ENCODE measurements around the gene RPRD1A. TPM values are rescaled to one million over a fixed set of nuclear protein-coding genes. Genes with fewer than 3 reads are reported as not detected.

The RPRD1A gene
- total and polyA plus RNA-seq, 9 of the 15 experiments (the other 6 are each of a cell fraction or from before 2014, with no cell fraction given) = 30.2 to 142 (median 66.0) TPM

DNA sequence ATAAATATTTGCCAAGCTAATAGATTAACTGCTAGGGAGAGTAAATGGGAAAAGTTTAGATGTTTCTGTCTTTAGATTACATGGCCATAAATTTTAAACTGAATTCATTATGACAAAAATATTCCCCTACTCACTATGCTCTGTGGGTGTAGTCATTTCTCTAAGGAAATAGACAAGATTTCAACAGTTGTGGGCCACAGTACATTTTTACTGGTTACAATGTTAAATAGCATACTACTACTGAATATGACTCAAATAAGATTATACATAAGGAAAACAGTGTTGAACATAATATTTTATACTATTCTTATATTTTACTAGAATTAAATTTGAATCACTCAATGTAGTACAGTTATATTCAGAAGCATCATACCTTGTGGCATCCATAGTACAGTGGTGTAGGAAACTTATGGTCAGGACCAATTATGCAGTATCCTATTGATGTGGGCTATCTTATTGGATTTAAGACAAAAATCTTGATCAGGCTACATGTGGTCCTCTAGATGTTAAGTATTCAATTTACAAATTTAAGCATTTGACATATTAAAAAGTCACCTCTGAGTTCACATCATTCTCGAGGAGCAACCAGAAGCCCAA lies 33.0 kb downstream of the RPRD1A start (continued):
- TF ChIP-seq ETV5 (CRISPR knock-in tag; IDR thresholded peaks at IDR 0.05; ENCODE audit: low read depth) = no peak
- TF ChIP-seq, protein P1, sequence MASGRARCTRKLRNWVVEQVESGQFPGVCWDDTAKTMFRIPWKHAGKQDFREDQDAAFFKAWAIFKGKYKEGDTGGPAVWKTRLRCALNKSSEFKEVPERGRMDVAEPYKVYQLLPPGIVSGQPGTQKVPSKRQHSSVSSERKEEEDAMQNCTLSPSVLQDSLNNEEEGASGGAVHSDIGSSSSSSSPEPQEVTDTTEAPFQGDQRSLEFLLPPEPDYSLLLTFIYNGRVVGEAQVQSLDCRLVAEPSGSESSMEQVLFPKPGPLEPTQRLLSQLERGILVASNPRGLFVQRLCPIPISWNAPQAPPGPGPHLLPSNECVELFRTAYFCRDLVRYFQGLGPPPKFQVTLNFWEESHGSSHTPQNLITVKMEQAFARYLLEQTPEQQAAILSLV (tag; IDR thresholded peaks at IDR 0.05) = no peak
- no peak for TF ChIP-seq ZBTB8A (IDR thresholded peaks at IDR 0.05; ENCODE audit: partially characterized antibody)
- no peak for TF ChIP-seq SETDB1 (IDR thresholded peaks at IDR 0.05; ENCODE audit: low read length)
- TF ChIP-seq NCOA4 (IDR thresholded peaks at IDR 0.05; ENCODE audit: partially characterized antibody) = no peak
- no peak for TF ChIP-seq MCM2 (IDR thresholded peaks at IDR 0.05; ENCODE audit: low read depth)
- no peak for TF ChIP-seq TRIM24 (IDR thresholded peaks at IDR 0.05)
- TF ChIP-seq ZNF134 (CRISPR knock-in tag; conservative IDR thresholded peaks at IDR 0.05) = no peak
- TF ChIP-seq CBFA2T3 (IDR thresholded peaks at IDR 0.05) = no peak

DNA sequence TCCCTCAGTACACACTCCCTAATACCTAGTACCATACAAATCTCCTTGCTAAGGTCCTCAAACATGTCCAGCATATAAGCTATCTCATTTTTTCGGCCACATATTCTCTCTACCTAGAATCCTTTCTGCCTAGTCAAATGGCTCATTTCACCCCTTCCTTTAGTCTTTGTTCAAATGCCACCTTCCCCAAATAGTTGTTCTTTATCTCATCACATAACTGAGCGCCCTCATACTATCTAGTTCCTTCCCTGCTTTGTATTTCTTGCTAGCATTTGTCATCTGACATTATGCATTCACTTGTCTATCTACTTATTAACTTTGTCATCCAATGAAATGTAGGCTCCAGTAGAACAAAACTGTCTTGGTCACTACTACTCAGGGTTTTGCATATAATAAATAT lies 35.5 kb downstream of the RPRD1A start:
- POLR2A ChIA-PET = interaction anchor here (1.3 to 1.7 kb wide), 2 partner anchors 8 to 34 kb away, joined by 4 to 5 read pairs; no protein-coding TSS in a partner anchor
- 100% methylated on average over 2 of the region's 2 CpGs for WGBS (ENCODE audit: insufficient coverage, low coverage, missing lambda C conversion rate)
- FAIRE-seq = no peak
- intact Hi-C loops (cut with micrococcal nuclease) (no loop called here), in situ Hi-C loops (cut with MboI) (no loop called here)
- H3K27me3 ChIP-seq (ENCODE audit: control insufficient read depth in 2 of 2, insufficient read depth in 2 of 2, low read length in 2 of 2) = no peaks in the 10 kb centered on the region
- peaks cover 59% of the 10 kb centered on the region for H3K79me2 ChIP-seq (ENCODE audit: control insufficient read depth, insufficient read depth, low read length)
- no peaks in the 10 kb centered on the region for H3K9me3 ChIP-seq (replicated peaks; ENCODE audit: control insufficient read depth, insufficient read depth, low read depth, low read length)
- no peak overlapping the region for H3K9ac ChIP-seq (ENCODE audit: insufficient read depth in 1 of 2, low read depth in 2 of 2, low read length in 2 of 2)
- H3K27ac ChIP-seq (ENCODE audit: extremely low read depth, low read depth, low read length) = no peak overlapping the region
- H3K36me3 ChIP-seq (ENCODE audit: control insufficient read depth, insufficient read depth, low read length) = peaks cover 60% of the 10 kb centered on the region
- ATAC-seq = peak; percentile 30; the same call in 2 of the 3 replicates
- no peaks in the 10 kb centered on the region for H3K4me1 ChIP-seq (replicated peaks in 1 of 2; ENCODE audit: control insufficient read depth in 2 of 2, insufficient read depth in 2 of 2, low read length in 2 of 2)
- H2AFZ ChIP-seq (ENCODE audit: low read depth, low read length) = no peak overlapping the region
- DNase-seq (ENCODE audit: extremely low read depth in 1 of 4, low spot score in 3 of 4) = no peak
- TF ChIP-seq NFYB (IDR thresholded peaks at IDR 0.05; ENCODE audit: extremely low read depth, insufficient read length) (no peak), MBD2 (IDR thresholded peaks at IDR 0.05; ENCODE audit: borderline replicate concordance, low read depth) (no peak), ARID1B (IDR thresholded peaks at IDR 0.05) (no peak)
- no TSS peak for BruUV-seq (replicated peaks)
- no peak overlapping the region for H3K4me3 ChIP-seq
- CTCF ChIA-PET (ENCODE audit: low intra/inter-chr PET ratio) = no interaction called here
- no peaks in the 10 kb centered on the region for H3K9me1 ChIP-seq (ENCODE audit: control insufficient read depth, insufficient read depth, low read length)
- H4K20me1 ChIP-seq (replicated peaks; ENCODE audit: control insufficient read depth, insufficient read depth, low read length) = no peaks in the 10 kb centered on the region
- no peak overlapping the region for H3K4me2 ChIP-seq (ENCODE audit: insufficient read depth, low read length)
